Fibroblast of mammary gland (primary cell): Measurements from ENCODE around the gene RGPD8.
A peak's percentile ranks its signal among the peaks of the same experiment; 100 is the strongest.

Source experiments
- DNase-seq: peaks from one replicate; pipeline ENCODE4 v3.0.0-alpha.2; 2010; ENCODE audit warnings: low read depth
- H3K4me3 ChIP-seq: 2 replicates; pipeline ENCODE4 v1.5.1; 2011; ENCODE audit warnings: low read depth, mild to moderate bottlenecking, low read length, moderate library complexity; ENCODE audit not compliant: control insufficient read depth
- CTCF ChIP-seq: conservative IDR thresholded peaks from 2 replicates; pipeline ENCODE4 v1.5.1; 2011; ENCODE audit warnings: low read depth, low read length, inconsistent platforms; ENCODE audit not compliant: control insufficient read depth, insufficient read depth

RGPD8 gene

GRCh38 chr2:112433480-112433879 lies at the start of gene RGPD8:
Gene RGPD8, minus strand, starts transcription at chr2:112433645. Its CDS starts 192 bp downstream, at chr2:112433453.
- TF ChIP-seq CTCF, result peak; percentile 41
- peak within 1 kb of the TSS; percentile 55 for H3K4me3 ChIP-seq
- peak; percentile 78 for DNase-seq

GRCh38 chr2:112483042-112483473 lies 49.6 kb upstream of the RGPD8 start:
- peak; percentile 80 for DNase-seq
- TF ChIP-seq CTCF, result no peak
- H3K4me3 ChIP-seq, result peak overlapping the region; percentile 83

- TF ChIP-seq CTCF, result no peak
- H3K4me3 ChIP-seq, result peak overlapping the region; percentile 83
- DNase-seq, result peak; percentile 32
Observed at GRCh38 chr2:112482309-112483041, 49.0 kb upstream of the RGPD8 start.

- peak; percentile 54 for DNase-seq
- TF ChIP-seq CTCF, result no peak
- H3K4me3 ChIP-seq, result peak within 1 kb of the TSS; percentile 83
Observed at GRCh38 chr2:112481528-112482233, 48.2 kb upstream of the RGPD8 start, which contains the start of gene TTL. Gene TTL, plus strand, starts transcription at chr2:112482156. Its CDS starts 189 bp downstream, at chr2:112482345.

- DNase-seq, result peak; percentile 74
- TF ChIP-seq CTCF, result peak; percentile 74
- H3K4me3 ChIP-seq, result peak overlapping the region; percentile 74
Observed at GRCh38 chr2:112481050-112481527, 47.6 kb upstream of the RGPD8 start.

- TF ChIP-seq CTCF, result no peak
- H3K4me3 ChIP-seq, result peak overlapping the region; percentile 74
- DNase-seq, result no peak
Observed at GRCh38 chr2:112480530-112481049, 47.1 kb upstream of the RGPD8 start.
